Coronary artery (tissue), 2 donors: Measurements from ENCODE around the gene MAP4K3.
"Not testable (repeated sequence)": the region's sequence is repeated elsewhere in the genome, so short reads cannot be mapped to it uniquely, and the experiment has no call there.

ENCODE experiments used
- DNase-seq: peaks from one replicate; pipeline ENCODE4 v3.0.0-alpha.2; 2017; ENCODE audit warnings: low spot score
- H3K27ac ChIP-seq, 2 donors: fragments of 200-600 bp; sonication (generic); one replicate each; pipeline ENCODE4 v1.5.1; 2016 to 2019
- H3K4me3 ChIP-seq: fragments of 200-600 bp; sonication (generic); 2 replicates; pipeline ENCODE4 v1.5.1; 2016; ENCODE audit warnings: mild to moderate bottlenecking, moderate library complexity
- CTCF ChIP-seq: fragments of 200-600 bp; sonication (generic); IDR thresholded peaks from one replicate; pipeline ENCODE4 v1.5.1; 2019; ENCODE audit warnings: antibody characterized with exemption

Gene MAP4K3

DNA sequence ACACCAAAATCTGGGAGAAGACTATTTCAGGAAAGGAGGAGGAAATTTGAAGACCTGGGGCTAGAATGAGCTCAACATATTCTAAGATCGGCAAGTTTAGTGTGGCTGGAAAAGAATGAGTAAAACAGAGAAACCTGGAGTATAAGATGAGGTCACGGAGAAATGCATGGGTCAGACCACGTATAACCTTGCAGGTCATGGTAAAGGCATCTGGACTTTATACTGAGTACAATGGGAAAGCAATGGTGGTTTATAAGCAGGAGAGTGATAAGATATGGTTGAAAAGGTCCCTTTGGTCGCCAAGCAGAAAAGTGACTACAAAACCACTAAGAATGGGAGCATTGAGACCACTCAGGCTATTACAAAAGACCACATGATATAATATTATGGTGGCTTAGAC lies 102.1 kb downstream of the MAP4K3 start:
- Histone ChIP-seq H3K4me3 (no peak overlapping the region), H3K27ac (no peak overlapping the region)
- no peak for DNase-seq
- TF ChIP-seq CTCF, result no peak

DNA sequence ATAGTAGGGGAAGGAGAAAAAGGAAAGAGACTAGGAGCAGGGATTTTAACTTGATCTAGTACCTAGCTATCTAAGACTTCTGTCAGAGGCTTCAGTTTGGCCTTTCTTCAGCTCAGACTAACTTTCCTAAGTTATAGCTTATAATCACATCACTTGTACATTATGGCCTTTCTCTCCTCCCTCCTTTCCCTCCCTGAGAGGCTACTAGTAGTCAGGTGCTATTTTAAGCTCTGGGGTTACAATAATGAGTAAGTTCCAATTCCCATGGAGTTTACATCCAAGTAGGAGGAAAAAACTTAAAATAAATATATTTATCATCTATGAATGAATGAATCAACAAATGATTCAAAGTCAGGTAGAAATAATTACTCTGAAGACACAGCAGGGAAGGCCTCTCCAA lies 102.6 kb downstream of the MAP4K3 start:
- H3K4me3 ChIP-seq, result no peak overlapping the region
- no peak overlapping the region for H3K27ac ChIP-seq
- no peak for TF ChIP-seq CTCF
- no peak for DNase-seq

DNA sequence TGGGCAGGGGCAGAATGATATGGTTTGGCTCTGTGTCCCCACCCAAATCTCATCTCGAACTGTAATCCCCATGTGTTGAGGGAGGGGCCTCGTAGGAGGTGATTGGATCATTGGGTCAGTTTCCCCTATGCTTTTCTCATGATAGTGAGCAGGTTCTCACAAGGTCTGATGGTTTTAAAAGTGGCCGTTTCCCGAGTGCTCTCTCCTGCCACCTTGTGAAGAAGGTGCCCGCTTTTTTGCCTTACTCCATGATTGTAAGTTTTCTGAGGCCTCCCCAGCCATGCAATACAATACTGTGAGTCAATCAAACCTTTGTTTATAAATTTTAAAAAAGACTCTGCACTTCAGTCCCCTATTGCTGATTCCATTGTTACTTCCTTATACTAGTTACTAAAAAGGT lies 110.4 kb downstream of the MAP4K3 start:
- H3K4me3 ChIP-seq, result no peak overlapping the region
- H3K27ac ChIP-seq, result no peak overlapping the region
- no peak for TF ChIP-seq CTCF
- DNase-seq, result no peak

GRCh38 chr2:39325966-39326365 lies 111.1 kb downstream of the MAP4K3 start:
- DNase-seq, result no peak
- TF ChIP-seq CTCF, result no peak
- H3K4me3 ChIP-seq, result no peak overlapping the region
- H3K27ac ChIP-seq, result no peak overlapping the region

DNA sequence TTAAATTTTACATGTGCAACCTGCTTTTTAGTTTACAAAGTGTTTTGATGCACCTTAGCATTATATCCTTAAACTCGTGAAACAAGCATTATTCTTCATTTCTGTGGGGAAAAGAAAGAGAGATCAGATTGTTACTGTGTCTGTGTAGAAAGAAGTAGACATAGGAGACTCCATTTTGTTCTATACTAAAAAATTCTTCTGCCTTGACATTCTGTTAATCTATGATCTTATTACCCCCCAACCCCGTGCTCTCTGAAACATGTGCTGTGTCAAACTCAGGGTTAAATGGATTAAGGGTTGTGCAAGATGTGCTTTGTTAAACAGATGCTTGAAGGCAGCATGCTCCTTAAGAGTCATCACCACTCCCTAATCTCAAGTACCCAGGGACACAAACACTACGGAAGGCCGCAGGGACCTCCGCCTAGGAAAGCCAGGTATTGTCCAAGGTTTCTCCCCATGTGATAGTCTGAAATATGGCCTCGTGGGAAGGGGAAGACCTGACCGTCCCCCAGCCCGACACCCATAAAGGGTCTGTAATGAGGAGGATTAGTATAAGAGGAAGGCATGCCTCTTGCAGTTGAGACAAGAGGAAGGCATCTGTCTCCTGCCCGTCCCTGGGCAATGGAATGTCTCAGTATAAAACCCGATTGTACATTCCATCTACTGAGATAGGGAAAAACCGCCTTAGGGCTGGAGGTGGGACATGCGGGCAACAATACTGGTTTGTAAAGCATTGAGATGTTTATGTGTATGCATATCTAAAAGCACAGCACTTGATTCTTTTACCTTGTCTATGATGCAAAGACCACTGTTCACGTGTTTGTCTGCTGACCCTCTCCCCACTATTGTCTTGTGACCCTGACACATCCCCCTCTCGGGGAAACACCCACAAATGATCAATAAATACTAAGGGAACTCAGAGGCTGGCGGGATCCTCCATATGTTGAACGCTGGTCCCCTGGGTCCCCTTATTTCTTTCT lies 115.7 kb downstream of the MAP4K3 start:
- not testable (repeated sequence) for H3K4me3 ChIP-seq, DNase-seq, H3K27ac ChIP-seq

- no peak overlapping the region for H3K4me3 ChIP-seq
- H3K27ac ChIP-seq, result no peak overlapping the region
- no peak for TF ChIP-seq CTCF
- no peak for DNase-seq
Observed at GRCh38 chr2:39320162-39320561, 116.9 kb downstream of the MAP4K3 start.

- TF ChIP-seq CTCF, result no peak
- Histone ChIP-seq H3K4me3 (no peak overlapping the region), H3K27ac (no peak overlapping the region)
- DNase-seq, result no peak
Observed at GRCh38 chr2:39313575-39313974, 123.5 kb downstream of the MAP4K3 start.
